Measurements from ENCODE around the gene FBXL7. TPM values are rescaled to one million over a fixed set of nuclear protein-coding genes. Genes with fewer than 3 reads are reported as not detected.

Gene FBXL7
- total RNA-seq, 1 experiment from 2014 or later, result 4.0 TPM

DNA sequence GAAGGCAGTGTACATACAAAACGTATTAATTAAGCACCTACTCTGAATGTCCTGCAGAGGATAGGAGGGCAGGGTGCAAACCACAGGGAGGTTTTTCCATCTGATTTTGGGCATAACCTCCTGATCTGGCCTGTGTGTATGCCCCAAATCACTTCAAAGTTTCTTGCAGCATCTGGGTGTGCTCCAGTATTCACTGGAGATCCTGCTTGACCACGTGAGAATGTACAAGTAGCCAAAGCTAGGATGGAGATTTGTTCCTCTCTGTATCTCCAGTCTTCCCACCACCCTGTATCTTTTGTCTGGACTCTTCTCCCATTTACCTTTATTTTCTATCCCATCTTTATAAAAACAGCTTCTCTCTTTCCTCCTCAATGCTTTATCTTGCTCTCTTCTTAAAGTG, 207.7 kb downstream of the FBXL7 start:
- no peak for DNase-seq (ENCODE audit: low spot score)

DNA sequence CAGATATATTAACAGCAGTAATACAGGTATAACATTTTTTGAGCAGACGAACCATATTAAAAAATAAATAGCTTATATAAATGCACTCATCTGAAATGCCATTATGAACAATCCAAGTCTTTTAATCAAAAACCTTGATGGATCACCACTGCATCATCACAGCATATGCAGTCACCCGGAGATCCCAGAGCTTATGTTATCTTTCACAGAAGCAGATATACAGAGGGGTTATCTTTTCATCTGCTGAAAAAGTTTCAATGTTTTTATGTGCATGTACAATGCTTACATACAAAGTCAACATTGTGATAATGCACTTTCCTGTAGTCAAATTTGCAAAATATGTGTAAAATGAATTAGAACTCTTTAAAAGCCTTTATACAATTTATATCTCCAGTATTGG, 211.9 kb downstream of the FBXL7 start:
- no peak for DNase-seq (ENCODE audit: low spot score)

DNA sequence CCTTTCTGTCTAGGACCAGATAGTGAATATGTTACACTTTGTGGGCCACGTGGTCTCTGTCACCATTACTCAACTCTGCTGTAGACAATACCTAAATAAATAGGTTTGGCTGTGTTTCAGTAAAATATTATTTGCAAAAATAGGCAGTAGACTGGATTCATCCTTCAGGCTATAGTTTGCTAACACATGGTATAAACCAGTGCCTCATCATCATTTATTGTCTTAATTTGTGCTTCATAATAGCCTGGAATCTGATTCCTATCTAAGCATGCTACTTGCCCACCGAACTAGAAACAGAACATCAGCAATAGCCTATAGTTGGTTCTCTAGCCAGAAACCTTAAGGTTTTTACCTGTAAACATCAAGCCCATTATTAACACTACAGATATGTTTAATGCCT, 215.6 kb downstream of the FBXL7 start:
- no peak for DNase-seq (ENCODE audit: low spot score)

DNA sequence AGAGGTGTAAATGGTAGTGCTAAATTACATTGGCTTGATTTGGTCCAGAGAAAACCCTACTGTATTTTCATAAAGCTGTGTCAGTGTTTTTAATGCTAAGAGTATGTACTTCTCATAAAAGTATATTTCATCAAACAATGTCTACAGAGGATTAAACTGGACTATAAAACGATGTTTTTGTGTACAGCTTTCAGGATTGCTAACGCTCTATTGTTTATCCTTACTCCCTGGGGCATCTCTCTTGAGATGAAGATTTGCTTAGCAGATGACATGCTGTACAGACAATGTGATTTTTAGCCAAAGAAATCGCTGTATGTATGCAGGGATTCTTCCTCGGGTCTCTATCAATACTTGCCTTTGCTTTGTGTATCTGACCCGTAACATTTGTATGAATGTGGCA, 216.0 kb downstream of the FBXL7 start:
- DNase-seq (ENCODE audit: low spot score), result no peak

DNA sequence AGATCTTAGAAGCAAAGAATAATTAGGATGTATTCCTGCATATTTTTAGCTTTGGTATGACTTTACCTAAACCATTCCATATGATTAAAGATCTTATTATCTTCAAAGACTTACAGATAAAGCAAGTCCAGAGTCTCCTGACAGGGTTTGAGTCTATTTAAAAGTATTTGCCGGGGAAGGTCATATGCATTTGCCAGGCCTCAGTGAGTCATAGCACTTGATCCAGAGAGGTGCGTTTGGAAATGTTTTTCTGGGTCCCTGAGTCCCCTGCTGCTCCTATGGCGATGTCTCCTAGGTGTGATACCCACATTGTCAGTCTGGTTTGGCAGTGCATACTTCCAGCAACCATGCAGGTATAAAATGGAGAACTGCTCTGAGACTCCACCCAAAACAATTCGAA, 217.0 kb downstream of the FBXL7 start:
- no peak for DNase-seq (ENCODE audit: low spot score)

DNA sequence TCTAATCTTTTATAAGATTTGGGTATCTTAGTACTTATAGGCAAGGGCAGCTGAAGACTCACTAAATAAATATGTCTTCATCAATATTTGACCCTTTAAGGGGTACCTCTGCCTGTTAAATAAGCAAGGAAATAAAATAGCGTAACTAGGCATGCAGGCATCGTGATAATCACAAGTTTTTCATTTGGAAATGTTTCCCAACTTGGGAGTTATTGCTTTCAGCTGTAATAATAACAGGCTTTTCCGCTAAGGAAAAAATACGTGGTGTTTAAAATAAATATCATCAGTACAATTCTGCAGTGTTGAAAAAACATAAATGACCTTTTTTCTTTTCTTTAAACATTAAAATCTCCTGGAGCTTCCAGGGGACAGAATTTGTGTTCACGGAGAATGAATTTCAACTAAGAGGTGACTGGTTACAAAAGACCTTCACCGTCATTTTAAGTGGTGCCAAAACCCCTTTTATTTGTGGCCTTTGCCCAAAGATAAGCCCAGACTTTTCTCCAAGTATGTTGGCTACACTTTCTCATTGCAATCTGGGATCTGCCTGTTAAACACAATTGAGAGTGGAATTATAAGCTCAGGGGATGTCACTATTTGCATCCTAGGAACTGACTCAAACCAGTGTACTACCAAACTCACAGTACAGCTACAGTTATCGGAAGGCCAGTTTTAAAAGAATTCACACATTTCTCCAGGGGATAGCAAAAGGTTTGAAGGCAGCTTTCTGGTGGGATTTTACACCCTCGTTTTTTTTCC, 218.6 kb downstream of the FBXL7 start:
- DNase-seq (ENCODE audit: low spot score), result no peak

DNA sequence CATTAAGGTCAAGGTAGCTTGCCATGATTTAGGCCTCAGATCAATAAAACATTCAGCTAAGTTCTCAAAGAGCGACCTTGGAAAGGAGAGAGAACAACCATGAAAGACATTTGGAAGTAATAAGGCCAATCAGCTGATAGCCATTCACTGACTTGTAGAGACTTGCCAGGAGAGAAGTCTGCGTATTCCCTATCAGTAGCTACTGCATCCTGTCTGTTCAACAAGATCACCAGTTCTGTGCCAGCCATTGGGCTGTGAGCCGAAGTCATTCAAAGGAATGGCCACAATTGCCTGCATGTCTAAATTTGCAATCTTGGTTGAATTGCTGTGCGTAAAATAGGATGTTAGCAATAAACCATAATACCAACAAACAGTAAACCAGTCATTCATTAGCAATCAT, 219.8 kb downstream of the FBXL7 start:
- DNase-seq (ENCODE audit: low spot score), result no peak

DNA sequence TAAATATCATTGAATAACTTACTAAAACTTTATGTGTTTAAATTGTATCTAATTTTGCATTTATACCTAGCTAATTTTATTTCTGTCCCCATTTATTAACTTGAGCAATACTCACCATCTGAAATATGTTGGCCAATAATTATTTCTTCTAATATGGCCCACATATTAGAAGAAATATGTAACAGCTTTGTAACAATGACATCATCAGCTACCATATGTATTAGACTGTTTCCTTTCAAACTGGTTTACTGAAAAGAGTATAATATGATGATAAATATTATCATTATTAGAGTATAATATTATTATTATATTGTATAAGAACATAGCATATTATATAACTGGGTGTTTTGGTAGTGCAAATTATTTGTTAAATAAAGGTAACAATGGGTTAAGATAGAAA, 220.5 kb downstream of the FBXL7 start:
- DNase-seq (ENCODE audit: low spot score), result no peak

DNA sequence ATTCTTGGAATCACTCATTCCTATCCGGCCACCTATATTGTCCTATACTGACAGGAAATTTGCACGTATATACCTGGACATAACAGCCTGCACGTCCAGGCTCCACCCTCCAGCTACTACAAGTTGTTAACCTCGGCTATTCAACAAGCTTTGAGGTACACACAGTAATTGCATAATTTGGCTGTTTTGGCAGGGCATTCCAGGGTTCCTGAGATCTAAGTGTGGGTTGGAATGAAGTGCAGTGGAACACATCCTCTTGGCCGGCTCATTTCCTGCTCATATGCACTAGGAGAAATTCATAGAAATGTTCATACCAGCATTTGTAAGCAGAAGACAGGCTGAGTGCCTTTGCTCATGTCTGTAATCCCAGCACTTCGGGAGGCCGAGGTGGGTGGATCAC, 222.3 kb downstream of the FBXL7 start:
- no peak for DNase-seq (ENCODE audit: low spot score)

DNA sequence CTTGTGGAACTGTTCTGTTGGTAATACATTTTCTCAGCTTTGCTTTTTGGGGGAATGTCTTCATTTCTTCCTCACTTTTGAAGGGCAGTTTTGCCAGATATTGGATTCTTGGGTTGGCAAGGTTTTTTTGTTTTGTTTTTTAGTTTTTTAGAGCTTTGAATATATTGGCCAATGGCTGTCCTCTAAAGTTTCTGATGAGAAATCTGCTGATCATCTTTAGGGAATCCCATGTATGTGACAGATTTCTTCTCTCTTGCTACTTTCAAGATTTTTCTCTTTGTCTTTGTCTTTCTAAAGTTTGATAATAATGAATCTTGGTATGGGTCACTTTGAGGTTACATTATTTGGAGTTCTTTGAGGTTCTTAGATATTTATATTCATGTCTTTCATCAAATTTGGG, 227.4 kb downstream of the FBXL7 start:
- DNase-seq (ENCODE audit: low spot score), result no peak

DNA sequence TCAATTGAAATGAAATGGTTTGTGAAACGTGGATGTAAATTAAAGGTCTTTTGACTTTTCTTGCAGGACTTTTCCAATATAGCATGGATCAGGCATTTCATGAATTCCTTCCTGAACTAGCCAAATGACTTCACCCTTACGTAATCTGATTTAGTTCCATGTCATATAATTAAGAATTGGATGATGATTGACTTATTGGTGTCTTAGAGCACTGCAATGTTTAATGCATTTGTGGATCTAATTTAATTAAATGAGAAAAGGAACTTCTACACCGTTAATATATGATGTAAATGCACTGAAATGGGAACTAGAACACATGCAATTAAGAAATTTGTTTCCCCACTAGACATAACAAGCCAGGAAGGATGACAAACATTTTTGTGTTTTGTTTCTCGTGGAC, 228.8 kb downstream of the FBXL7 start:
- no peak for DNase-seq (ENCODE audit: low spot score)

DNA sequence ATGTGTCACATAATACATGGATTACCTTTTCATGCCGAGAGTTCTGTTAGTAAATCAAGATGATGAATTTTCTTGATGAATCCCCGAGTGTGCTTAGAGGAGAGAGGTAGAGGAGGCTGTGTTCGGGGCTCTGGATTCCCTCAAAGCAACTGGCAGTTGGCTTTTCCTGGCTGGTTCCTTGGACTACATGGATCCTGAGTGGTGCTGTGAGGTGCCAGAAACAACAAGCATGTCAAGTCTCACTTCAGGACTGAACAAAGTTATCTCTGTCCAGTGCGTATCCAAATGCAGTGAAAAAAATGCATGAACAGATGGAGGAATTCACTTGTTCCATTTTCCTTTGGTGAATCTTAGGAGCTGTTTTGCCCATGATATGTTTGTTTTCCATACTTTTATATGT, 231.7 kb downstream of the FBXL7 start:
- no peak for DNase-seq (ENCODE audit: low spot score)

DNA sequence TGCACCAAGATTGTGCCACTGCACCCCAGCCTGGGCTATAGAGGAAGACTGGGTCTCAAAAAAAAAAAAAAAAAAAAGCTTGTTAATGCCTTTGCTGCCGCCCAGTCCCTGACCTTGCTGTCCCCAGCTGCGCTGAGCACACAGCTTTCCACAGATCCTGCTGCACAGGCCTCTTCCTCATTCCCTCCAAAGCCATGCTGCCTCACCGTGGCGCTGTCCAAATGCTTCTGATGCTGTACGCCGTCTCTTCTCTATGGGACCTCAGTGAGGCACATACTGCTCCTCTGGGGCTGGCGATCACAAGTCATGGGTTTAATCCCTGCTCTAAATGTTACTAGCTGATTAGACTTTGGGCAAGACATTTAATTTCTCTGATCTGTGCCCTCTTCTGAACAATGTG, 234.1 kb downstream of the FBXL7 start:
- no peak for DNase-seq (ENCODE audit: low spot score)

DNA sequence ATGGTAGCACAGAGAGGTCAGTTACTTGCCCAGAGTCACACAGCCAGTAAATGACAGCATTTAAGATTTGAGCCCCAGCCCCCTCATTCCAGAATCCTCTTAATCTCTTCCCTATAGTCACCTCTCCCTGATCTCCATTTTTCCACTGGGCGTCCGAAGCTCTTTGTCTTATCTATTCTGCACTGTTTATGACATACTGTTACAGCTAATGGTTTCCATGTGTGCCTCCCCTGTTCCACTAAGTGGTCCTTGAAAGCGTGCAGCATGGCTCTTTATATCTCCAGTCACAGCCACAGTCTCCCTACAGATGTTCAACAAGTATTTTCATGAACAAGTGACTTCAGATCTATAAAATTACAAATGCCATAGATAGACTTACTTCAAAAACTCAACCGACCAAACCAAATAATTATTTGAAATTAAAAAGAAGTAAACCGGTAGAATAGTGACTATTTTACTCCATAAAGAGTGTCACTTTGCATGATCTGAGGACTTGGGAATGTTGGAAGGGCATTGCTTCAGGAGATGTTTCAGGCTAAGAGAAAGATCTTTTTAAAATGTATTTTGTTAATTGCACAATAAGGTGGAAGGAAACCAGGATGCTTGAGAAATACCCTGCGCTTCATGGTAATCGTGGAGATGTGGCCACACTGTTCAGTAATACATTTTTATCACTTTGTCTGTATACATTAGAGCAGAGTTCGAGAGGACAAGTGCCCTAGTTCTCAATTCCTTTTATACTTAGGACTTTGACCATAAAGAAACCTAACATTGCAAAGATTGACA, 237.2 kb downstream of the FBXL7 start:
- no peak for DNase-seq (ENCODE audit: low spot score)

DNA sequence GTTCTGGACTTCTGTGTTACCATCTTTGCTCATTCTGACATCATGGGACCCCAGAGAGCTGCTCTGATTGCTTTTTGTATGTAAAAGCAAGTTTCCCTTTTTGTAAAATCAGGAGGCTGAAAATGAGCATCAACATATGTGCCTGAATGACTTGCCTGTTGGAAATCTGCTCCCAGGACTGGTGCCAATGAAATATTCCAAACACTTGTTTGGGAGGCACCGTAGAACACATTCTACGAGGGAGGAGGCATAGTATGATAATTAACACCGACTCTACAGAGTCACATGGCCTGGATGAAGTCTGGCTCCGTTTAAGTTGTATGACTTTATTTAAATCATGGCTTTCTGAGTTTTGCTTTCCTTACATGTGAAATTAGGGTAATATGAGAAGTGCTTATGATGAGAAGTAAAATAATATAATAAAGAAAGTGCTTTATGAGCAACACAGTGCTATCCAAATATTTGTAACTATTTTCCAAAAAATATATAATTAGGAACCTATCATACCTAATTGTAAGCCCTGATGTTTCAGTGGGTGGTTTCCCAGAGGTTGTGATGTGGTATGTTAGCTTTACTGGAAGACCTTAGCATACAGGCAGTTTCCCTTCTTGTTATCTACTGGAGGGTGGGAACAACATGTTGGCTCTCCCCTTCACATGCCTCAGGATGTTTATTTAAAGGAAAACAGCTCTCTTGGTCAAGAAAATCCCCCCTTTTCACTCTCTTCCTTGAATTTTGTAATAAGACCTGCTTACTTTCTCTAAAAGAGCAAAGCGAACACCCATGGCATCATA, 238.1 kb downstream of the FBXL7 start:
- DNase-seq (ENCODE audit: low spot score), result no peak

DNA sequence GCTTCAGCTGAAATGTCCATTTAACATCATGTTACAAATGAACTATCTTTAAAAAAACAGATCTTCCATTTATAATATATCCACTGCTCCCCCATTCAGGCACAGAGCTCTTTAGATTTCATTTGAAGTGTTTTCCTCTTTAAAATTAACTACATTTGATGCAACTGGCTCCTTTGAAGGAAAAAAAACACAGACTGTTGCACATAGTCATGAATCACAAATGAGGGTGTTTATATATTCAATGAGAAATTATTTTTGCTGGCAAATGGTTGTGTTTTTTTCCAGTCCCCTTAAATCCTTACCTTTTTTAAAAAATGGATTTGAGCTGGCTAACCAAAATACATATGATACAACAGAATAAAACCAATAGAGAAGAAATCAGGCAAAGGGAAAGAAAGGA, 240.4 kb downstream of the FBXL7 start:
- no peak for DNase-seq (ENCODE audit: low spot score)

DNA sequence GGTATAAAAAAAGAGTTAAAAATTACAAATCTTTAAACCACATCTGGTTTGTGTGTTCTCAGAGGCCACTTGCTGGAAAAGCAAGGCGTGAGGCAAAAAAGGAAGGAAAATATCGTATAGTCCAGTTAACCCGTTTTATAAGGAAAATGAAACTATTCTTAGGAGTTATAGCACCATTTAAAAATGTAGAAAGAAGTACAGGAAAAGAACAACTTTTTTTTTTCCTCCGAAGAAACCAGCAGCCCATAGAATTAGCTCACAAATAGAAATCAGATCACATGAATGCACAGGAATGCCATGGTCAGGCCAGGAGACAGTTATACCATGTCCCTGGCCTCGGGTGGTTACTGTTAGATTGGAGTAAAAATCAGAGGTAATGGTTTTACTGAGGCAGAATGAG, 241.6 kb downstream of the FBXL7 start:
- no peak for DNase-seq (ENCODE audit: low spot score)

DNA sequence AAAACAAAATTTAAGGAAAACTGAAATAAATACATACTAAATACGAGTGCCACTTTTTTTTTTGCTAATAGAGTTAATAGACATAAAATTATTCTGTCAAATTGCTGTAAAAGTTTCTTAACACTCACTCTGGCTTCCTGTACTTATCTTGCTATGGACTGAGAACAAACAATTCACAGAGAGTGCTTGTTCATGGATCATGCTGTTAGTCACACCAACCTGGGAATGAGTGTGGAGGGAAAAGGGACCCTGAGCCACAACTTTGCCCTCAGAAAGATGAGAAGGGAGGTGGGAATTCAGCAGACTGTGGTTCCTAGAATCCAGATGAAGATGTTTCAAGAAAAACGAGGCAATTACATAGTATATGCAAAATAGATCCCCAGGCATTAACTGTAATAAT, 246.9 kb downstream of the FBXL7 start:
- DNase-seq (ENCODE audit: low spot score), result no peak

DNA sequence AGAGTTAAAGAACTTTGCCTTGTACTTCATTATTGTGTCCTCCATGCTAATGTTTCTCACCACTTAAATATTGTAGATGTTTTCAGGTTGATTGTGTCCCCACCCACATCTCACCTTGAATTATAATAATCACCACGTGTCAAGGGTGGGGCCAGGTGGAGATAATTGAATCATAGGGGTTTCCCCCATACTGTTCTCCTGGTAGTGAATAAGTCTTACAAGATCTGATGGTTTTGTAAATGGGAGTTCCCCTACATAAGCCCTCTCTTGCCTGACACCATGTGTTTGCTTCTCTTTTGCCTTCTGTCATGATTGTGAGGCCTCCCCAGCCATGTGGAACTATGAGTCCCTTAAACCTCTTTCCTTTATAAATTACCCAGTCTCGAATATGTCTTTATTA, 248.3 kb downstream of the FBXL7 start:
- DNase-seq (ENCODE audit: low spot score), result no peak

DNA sequence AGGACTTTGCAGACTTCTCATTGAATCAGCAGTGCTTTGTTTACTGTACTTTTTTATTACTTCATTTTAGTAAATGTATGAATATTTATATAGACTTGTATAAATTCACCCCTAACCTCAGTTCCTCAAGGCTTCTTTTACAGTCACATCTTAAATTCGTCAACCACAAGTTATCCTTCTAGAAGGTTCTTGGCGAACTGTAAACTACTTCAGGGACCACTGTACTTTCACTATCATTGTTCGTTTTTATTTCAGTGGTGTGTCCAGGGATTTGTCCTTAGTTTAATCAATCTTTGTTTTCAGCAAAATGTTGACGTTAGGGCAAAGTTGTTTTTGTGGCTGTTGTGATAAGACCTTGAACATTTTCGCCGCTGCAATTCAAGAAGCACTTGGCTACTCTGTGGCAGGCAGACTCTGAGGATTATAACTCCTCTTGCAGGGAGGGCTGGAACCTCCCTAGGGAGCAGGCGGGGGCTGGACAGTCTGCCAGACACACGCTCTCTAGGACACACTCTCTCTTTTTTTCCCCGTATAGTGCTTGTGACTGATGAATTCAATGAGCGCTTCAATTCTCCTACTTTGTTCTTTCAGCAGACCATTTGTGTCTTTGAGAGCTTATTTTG, 252.8 kb downstream of the FBXL7 start:
- no peak for DNase-seq (ENCODE audit: low spot score)

DNA sequence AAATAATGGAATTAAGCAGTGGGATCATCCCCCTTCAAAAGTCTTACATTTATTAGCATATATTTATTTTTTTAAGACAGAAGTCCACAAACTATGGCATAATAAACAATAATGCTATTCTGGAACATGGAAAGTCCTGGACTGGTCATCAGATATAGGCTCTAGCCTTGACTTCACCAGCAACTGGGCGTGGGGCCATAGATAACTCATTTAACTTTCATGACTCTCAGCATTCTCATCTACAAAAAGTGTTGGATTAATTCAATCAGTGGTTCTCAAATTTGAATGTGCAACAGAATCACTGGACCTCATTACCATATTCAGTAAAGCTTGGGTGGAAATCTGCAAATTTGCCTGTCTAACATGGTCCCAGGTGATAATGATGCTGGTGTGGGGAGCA, 253.8 kb downstream of the FBXL7 start:
- no peak for DNase-seq (ENCODE audit: low spot score)

DNA sequence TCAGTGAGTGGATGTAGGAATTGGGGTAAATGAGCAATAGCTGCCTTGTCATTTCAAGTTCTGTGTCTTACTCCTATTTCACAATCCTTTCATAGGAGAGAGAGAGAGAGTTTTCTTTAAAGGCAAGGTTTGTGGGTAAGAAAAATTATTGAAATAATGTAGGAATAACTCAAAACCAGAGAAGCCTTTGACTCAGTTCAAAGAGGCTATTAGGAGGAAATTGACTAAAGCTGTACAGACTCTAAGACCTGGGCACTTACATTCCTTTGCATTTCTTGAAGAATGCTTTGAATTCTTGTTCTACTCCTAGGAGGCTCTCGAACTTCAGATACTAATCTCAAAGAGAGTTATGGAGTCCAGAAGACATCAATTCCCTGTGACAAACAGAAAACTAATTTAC, 257.1 kb downstream of the FBXL7 start:
- no peak for DNase-seq (ENCODE audit: low spot score)
